Type B pancreatic cell (in vitro differentiated cells): ENCODE data around the gene GTF3C1. TPM values are rescaled to one million over a fixed set of nuclear protein-coding genes. Genes with fewer than 3 reads are reported as not detected.

Source experiments
- DNase-seq: peaks from one replicate; pipeline ENCODE4 v3.0.0; 2021; ENCODE audit warnings: mixed read lengths; ENCODE audit not compliant: unreplicated experiment; ENCODE audit errors: extremely low spot score
- H3K27ac Mint-ChIP-seq: 2 replicates; pipeline ENCODE4 v1.8.0; 2021; ENCODE audit warnings: mild to moderate bottlenecking, mixed read lengths
- H3K27me3 Mint-ChIP-seq: 2 replicates; pipeline ENCODE4 v1.8.0; 2021; ENCODE audit warnings: mixed read lengths
- H3K36me3 Mint-ChIP-seq: 2 replicates; pipeline ENCODE4 v1.8.0; 2021; ENCODE audit warnings: mixed read lengths
- H3K4me1 Mint-ChIP-seq: one replicate; pipeline ENCODE4 v1.8.0; 2021; ENCODE audit warnings: mixed read lengths; ENCODE audit not compliant: unreplicated experiment
- H3K4me3 Mint-ChIP-seq: 2 replicates; pipeline ENCODE4 v1.8.0; 2021; ENCODE audit warnings: mild to moderate bottlenecking, mixed read lengths
- H3K9me3 Mint-ChIP-seq: 2 replicates; pipeline ENCODE4 v1.8.0; 2021; ENCODE audit warnings: mixed read lengths
- total RNA-seq: library from RNA; stranded (reverse); gene quantifications from 2 replicates; pipeline ENCODE4 v1.2.1, GENCODE V29; 2021; ENCODE audit warnings: low replicate concordance
- TF ChIP-seq, protein P1 (sequence below): fragments of 200-600 bp; sonication (generic); conservative IDR thresholded peaks from 2 replicates; pipeline ENCODE4 v1.5.0; 2021; ENCODE audit warnings: antibody characterized with exemption, mild to moderate bottlenecking

Gene GTF3C1
- total RNA-seq, 1 donor from 2014 or later: 94.5 TPM

DNA sequence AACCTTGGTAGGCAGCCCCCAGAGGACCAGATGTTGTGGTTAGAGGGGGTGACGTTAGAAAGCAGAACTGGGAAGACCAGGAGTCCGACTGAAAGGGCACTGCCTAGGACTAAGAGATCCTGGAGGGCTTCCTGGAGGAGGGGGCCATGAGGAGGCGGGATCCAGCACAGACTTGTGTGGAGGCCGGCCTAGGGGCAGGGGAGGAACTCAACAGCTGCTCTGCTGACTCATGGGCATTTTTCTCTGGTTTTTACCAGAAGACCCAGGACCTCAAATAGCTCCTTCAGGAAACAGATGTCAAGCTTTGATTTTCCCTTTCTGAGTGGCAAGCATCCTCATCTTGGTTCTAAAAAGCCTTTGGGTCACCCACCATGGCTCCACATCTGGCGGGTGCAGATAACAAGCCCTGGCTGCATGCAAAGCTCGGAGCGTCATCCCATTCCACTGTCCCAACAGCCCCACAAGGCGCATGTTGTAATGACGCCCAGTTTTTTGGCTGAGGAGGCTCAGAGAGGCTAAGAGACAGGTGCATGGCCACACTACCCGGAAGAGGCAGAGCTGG is 118.7 kb downstream of the GTF3C1 start:
- H3K27me3 Mint-ChIP-seq: no peaks in the 10 kb centered on the region
- no peak overlapping the region for H3K27ac Mint-ChIP-seq
- peak; percentile 51 for DNase-seq
- H3K4me1 Mint-ChIP-seq: no peaks in the 10 kb centered on the region
- no peak overlapping the region for H3K4me3 Mint-ChIP-seq
- TF ChIP-seq, protein P1, sequence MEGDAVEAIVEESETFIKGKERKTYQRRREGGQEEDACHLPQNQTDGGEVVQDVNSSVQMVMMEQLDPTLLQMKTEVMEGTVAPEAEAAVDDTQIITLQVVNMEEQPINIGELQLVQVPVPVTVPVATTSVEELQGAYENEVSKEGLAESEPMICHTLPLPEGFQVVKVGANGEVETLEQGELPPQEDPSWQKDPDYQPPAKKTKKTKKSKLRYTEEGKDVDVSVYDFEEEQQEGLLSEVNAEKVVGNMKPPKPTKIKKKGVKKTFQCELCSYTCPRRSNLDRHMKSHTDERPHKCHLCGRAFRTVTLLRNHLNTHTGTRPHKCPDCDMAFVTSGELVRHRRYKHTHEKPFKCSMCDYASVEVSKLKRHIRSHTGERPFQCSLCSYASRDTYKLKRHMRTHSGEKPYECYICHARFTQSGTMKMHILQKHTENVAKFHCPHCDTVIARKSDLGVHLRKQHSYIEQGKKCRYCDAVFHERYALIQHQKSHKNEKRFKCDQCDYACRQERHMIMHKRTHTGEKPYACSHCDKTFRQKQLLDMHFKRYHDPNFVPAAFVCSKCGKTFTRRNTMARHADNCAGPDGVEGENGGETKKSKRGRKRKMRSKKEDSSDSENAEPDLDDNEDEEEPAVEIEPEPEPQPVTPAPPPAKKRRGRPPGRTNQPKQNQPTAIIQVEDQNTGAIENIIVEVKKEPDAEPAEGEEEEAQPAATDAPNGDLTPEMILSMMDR: no peak
- H3K9me3 Mint-ChIP-seq: no peaks in the 10 kb centered on the region
- H3K36me3 Mint-ChIP-seq: no peaks in the 10 kb centered on the region

DNA sequence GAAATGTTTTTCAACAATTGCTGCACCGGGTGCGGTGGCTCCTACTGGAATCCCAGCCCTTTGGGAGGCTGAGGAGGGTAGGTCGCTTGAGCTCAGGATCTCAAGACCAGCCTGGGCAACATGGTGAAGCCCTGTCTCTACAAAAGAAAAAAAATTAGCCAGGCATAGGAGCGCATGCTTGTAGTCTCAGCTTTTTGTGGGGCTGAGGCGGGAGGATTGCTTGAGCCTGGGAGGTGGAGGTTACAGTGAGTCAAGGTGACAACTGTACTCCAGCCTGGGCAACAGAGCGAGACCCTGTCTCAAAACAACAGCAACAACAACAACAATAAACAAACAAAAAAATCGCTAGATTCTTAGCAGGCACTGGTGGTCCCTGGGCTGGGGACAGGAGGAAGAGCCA is 119.2 kb downstream of the GTF3C1 start:
- H3K4me3 Mint-ChIP-seq: no peak overlapping the region
- H3K4me1 Mint-ChIP-seq: no peaks in the 10 kb centered on the region
- TF ChIP-seq, protein P1: no peak
- no peaks in the 10 kb centered on the region for H3K36me3 Mint-ChIP-seq
- no peak overlapping the region for H3K27ac Mint-ChIP-seq
- H3K27me3 Mint-ChIP-seq: no peaks in the 10 kb centered on the region
- H3K9me3 Mint-ChIP-seq: no peaks in the 10 kb centered on the region
- no peak for DNase-seq

DNA sequence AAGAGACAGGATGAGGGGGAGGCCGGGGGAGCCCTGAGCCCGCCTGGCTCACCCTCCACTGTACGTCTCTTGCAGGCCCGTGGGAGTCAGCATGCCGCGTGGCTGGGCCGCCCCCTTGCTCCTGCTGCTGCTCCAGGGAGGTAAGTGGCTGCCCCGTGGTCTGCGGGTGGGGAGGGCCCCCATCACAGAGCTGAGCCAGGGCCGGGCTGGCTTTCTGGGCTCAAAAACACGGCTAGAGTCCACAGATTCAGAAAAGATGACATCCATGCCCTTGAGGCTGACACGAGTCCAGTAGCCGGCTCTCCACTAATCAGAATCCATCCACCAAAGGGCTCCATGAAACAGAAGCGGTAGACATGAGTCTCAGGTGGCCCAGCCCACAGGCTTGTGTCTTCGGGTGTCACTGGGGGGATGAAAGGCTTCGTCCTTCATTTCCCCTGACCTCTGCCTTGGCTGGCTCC is 119.7 kb downstream of the GTF3C1 start:
- H3K4me3 Mint-ChIP-seq: no peak overlapping the region
- DNase-seq: peak; percentile 65
- TF ChIP-seq, protein P1: no peak

DNA sequence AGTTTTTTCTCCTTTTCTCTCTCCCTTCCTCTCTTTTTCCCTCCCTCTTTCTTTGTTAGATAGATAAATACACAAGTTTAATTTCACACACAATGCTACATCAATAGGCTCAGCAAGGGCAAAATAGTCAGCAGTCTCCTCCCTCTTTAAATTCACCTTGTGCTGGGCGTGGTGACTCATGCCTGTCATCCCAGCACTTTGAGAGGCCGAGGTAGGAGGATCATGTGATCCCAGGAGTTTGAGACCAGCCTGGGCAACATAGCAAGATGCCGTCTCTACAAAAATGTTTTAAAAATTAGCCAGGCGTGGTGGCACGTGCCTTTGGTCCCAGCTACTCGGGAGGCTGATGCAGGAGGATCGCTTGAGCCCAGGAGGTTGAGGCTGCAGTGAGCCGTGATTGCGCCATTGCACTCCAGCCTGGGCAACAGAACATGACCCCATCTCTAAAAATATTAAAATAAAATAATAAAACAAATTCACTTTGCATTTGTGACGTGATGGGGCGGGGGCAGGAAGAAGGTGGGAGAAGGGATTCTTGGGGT is 120.3 kb downstream of the GTF3C1 start:
- Mint-ChIP-seq H3K27me3 (no peaks in the 10 kb centered on the region), H3K4me1 (no peaks in the 10 kb centered on the region), H3K27ac (no peak overlapping the region), H3K9me3 (no peaks in the 10 kb centered on the region), H3K36me3 (no peaks in the 10 kb centered on the region), H3K4me3 (no peak overlapping the region)
- DNase-seq: peak; percentile 22
- TF ChIP-seq, protein P1: no peak

More for the DNA sequence above, 119.7 kb downstream of the GTF3C1 start:
- no peaks in the 10 kb centered on the region for H3K36me3 Mint-ChIP-seq
- H3K9me3 Mint-ChIP-seq: no peaks in the 10 kb centered on the region
- H3K4me1 Mint-ChIP-seq: no peaks in the 10 kb centered on the region
- H3K27ac Mint-ChIP-seq: no peak overlapping the region
- H3K27me3 Mint-ChIP-seq: no peaks in the 10 kb centered on the region

DNA sequence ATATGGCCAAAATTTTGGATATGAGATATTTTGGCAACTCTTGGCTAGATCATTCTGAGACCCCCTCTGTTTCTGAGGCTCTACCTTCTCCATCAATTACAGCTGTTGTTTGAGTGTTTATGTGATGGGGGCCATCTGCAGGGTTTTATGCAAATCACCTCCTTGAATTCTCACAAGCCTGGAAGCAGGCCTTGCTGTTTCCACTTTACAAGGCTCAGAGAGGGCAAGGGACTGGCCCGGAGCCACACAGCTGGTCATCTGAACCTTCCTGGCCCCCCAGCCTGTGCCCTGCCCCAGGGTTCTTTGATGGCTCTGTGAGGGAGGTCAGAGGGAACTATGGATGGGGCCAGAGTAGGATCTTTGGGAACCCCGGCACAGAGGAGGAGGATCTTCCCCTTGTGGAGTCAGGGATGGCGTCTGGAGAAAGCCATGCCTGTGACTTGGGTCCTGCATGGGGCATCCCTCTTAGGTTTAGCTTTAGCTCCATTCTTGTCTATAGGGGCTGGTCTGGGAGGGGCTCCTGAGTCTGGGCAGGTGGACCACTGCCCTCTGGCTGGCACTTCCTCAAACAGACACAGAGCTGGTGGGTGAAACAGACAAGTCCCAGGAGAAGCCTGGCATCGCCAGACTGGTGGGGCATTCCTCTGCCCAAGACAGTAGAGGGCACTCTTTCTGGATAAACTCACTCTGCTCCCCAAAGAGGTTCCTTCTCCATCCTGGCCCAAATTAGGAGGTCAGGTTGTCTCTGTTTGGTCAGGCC is 121.5 kb downstream of the GTF3C1 start:
- Mint-ChIP-seq H3K27ac (no peak overlapping the region), H3K4me1 (no peaks in the 10 kb centered on the region), H3K36me3 (no peaks in the 10 kb centered on the region), H3K27me3 (no peaks in the 10 kb centered on the region), H3K9me3 (no peaks in the 10 kb centered on the region), H3K4me3 (no peak overlapping the region)
- TF ChIP-seq, protein P1: no peak
- DNase-seq: peak; percentile 47
